NK-92 treated with Interleukin-12 subunit alpha and Interleukin-12 subunit beta, amount 100 ng/mL, for 24 hours (cell line): ENCODE results near the gene PREX1.

Source experiments
- DNase-seq: peaks from one replicate; lab custom pipeline; 2025; lab: John Stamatoyannopoulos, UW

The PREX1 gene

DNA sequence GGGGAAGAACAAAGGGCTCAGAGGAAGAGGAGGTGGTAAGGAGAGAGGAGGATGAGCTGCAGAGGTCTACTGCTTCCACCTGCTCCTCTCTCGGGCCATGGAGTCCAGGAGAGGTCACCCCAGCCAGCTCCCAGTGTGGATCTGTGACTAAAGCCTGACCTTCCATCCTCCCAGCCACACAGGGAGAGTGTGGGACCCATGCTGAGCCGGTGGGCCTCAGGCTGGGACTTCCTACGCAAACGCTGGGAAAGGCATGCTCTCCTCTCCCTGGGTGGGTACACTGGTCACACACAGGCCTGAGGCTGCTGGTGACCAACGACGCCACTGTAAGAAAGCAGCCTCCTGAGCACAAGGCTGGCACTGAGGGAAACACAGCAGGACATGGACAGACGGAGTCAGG lies 111.3 kb downstream of the PREX1 start:
- DNase-seq: no peak

DNA sequence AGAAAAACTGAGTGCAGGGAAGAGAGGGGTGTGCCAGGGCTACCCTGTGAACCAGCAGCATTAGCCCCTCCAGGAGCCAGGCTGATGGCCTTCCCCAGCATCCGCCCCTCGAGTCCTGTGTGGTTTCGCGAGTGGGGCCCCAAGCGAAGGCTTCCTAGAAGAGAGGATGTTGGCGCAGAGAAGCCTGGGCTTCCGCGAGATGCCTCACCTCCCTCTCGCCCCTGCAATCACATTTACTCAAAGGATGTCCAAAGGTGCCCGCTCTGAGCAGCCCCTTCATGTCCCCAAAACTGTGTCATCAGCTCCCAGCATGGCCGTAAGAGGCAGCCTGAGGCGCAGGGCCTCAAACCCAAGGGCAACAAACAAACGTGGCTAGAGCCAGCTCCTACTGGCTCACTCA lies 111.7 kb downstream of the PREX1 start:
- DNase-seq: peak; percentile 84

DNA sequence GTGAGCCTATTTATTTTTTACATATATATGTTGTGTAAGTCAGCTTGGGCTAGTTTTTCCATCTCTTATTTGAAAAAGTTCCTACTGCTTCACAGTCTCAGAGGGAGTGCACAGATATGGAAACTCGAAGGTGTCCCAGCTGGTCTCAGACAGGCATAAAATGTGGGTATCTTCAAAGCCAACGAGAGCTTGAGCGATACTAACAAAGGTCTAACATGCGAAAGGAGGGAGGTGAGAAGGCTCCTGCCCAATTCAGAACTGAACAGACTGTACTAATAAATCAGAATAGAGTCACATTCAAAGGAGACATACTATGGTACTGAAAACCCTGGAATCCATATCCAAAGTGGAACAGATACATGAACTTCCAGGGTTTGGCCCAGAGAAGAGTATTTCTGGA lies 113.0 kb downstream of the PREX1 start:
- DNase-seq: no peak

DNA sequence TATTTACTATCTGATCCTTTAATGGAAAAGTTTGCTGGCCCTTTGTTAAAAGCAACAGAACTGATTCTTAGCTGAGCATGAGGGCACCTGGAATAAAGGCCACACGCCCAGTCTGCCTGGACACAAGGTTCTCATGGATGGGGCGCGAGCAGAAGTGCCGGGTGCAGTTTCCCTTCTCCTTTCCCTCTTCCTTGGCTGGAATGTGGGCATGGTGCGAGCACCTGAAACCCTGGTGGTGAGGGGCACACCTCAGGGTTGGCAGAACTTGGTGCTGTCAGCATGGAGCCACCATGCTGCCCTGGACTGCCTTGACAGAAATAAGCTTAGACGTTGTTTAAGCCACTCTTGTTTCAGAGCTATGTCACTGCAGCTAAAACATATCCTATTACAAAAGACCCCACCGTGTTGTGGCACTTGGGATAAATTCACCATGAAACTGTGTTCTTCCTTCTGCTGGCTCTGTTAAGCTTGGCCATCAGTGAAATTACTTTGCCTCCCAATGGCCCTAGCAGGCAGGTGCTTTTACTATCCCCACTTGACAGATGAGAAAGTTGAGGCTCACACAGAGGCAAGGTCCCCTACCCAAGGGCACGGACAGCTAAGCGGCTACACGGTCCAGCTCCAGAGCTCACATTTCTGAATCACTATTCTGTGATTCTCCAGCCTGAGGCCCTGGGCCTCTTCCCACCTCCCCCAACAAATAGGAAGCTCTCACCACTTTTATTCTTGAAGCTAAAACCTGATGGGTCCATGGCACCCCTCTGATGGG lies 115.9 kb downstream of the PREX1 start:
- no peak for DNase-seq

DNA sequence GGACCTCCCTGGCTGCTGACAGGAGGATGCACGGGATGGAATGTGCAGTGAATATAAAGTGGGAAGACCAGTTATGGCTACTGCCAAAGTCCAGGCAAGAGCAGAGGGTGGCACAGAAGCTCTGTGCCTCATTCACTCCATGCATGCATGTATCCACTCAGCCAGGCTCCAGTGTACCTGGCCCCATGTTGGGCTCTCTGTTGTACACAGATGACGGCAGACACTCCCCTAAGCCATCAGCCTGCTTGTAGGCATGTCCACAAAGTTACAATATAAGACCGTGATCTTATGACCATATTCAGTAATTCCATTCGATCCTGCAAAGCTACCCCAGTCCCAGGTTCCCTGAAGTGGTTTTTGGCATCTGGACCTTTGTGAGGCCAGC lies 116.8 kb downstream of the PREX1 start:
- DNase-seq: no peak

DNA sequence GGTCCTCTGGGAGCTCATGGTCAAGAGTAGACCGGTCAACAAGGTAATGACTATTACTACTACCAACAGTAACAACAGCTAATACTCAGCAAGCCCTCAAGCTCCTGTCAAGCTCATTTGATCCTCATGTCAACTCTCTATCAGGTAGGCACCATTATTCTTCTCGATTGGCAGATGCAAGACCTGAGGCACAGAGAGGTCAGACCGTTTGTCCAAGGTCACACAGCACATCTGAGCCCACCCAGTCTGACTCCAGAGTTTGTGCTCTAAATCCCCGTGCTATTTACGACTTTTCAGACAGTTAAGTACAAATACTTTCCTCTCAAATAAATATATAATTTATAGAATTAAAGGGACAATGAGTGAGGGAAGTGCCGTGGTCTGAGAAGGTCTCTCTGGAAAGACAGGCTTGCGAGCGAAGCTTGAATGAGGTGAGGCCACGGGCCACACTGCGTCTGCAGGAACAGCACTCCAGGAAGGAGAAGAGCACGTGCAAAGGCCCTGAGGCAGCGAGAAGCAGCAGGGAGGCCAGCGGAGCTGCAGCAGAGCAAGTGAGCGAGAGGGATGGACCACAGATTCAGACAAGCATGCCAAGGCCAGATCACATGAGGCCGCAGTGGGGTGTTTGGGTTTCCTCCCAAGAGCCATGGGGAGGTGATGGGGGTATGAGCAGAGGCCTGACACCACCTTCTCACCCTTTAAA lies 117.3 kb downstream of the PREX1 start:
- DNase-seq: no peak

DNA sequence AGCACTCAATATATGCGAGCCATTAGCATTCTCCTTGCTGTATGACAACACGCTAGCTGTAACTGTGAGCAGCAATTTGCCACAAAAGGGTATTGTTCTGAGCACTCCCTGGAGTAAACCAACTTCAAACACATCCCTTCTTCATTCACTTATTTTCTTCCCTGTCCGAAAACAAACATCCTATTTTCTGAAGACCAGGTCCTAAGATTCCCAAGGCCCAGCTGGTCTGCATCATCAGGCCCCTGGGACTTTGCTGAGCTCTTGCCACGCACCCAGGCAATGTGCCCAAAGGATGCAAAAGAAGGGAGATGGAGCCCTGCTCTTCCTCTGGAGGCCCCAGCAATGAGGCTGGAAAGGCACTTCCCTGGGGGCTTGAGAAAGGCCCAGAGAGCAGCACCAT lies 118.1 kb downstream of the PREX1 start:
- no peak for DNase-seq

DNA sequence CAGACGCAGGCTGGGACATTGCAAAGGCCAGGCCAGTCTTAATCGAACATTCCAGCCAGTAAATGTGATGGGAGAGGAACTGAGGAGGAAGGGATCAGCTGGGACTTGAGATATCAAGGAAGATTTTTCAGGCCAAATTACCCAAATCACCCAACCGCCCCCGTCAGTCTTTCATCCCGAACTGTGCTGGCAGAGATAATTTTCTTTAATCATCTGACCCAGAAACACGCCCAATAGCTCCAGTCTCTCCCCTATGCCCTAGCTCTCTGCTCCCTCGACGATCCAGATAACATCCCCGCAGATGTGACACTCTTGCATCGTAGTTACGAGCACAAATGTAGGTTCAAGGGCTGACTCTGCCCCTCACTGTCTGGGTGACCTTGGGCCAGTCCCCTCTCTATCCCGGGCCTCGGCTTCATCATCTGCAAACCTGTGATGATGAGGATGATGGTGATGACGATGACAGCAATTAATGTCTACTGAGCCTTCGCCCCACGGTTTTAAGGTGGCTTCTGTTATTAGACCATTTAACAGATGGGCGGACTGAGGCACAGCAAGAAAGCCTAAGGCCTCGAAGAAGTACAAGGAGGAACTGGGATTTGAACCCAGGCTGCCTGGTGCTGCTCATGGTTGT lies 118.6 kb downstream of the PREX1 start:
- DNase-seq: no peak

DNA sequence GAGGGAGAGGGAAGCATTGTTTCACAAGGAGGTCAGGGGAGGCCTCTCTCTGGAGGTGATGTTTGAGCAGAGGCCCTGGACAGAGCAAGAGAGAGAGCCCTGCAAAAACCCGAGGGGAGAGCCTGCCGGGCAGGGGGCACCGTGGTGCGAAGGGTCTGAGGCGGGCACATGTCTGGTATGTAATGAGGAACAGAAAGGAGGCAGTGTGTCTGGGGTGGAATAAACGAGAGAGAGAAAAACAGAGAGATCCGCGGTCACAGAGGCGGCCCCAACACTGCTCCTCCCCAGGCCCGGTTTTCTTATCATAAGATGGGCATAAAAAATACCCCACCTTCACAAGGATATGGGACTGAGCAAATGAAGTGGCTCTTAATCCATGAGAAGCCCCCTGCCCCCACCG lies 119.2 kb downstream of the PREX1 start:
- DNase-seq: no peak

DNA sequence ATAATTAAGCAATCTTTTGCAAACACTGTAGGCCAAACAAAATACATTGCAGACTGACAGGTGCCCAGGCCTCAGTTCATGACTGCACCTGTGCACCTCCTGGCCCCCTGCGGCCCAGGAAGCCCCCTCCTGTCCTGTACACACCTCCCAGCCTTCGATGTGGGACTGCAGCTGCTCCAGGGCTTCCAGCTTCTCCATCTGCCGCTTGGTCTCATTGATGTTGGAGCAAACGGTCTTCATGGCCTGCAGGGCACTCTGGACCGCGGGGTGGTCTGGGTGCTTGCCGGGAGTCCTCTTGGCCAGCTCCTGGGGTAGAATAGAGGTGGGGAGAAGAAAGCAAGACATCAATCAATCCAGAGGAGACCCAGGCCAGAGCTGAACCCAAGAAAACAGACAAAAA lies 119.7 kb downstream of the PREX1 start:
- DNase-seq: no peak

DNA sequence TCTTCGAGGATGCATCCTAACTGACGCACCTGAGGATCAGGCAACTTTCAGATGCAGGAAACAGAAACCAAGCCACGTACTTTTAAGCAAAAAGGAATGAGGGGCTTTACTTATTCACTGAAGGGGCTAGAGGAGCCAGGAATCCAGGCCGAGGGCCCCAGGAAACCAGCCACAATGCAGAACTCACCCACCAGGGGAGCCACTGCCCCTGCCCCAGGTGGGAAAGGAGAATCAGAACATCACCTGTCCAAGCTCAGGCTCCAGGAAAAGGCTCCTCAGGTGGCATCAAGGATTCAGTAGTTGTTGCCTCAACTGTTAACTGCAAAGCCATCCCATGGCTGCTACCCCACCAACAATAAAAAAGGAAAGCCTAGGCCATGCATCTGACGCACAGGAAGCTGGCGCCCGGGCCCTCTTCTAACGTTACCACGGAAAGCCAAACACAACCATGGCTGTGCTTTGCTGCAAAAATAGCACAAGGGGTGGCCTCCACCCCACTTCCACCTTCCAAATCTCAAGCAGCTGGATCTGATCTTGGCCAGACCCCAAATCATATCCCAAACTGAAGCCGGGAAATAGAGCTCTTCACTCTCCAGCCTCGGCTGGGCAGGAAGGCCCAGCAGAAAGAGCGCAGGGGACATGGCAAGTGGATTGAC lies 121.0 kb downstream of the PREX1 start:
- DNase-seq: no peak

DNA sequence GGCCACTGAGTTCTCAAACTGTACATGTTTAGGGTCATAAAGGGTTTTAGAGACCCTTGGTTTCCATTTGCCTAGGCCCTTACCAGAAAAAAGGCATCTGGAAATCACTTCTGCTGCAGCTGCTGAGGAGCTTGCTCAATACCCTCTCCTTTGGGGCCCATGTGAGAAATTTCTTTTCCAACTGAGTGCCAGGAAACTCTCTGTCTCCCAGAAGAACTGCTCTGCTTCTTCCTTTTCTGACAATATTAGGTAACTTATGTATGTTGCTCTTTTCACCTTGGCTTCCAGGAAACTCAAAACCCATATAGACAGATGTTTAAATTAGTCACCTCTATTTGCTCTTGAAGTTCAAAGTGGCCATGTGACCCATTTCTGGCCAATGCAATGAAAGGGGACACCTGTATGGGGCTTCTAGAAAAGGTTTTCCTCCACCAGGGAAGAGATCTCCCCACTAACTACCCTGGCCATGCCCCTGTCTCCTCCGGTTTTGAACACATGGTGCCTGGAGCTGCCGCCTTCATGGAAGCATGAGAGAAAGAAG lies 121.6 kb downstream of the PREX1 start:
- no peak for DNase-seq

DNA sequence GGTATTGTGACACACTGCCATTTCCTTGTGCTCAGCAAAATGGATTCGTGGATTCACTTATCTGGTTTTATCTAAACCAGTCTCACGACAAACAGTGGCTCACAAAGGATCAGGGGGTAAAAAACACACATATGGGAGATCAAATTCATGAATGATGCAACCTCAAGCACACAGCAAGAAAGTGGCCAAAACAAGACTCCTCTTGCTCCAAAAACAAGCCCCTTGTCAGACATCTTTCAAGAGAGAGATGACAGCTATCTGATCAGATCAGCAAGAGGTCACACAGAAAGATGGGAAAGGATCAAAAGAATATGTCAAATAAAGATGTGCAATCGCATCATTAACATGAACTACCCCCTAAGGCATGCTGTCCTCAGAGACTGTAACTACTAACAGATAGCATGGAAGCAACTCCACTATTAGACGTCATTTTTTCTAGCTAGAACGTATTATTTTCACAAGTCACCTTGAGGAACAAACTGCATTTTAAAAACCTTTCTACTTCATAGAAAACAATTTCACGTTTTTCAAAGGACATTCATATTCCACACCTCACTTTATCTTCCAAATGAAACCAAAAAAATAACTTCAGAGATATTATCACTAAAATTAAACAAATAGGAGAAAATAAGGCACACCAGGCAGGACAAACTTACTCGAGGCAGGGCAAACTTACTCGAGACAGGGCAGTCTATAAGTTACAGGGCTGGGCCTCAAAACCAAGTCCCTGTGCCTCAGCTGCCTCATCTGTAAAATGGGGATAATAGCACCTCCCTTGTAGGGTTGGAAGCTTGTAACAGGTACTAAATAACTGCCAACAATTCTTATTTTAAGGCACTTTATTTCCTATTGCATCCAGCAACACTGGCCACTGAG lies 122.3 kb downstream of the PREX1 start:
- DNase-seq: no peak

DNA sequence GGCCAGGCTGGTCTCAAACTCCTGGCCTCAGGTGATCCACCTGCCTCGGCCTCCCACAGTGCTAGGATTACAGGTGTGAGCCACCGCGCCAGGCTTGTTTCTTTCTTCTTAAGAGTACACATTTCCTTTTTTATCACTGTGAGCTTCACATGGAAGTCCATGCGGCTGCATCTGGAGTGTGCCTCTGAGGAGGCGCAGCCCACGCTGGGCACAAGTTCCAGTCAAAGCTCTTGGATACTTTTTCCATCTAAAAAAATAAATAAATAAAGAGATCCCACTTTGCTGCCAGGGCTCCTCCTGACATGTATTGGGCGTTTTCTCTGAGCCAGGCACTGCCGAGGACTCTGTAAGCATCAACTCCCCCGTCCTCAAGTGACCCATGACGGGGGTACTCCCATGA lies 123.0 kb downstream of the PREX1 start:
- no peak for DNase-seq

DNA sequence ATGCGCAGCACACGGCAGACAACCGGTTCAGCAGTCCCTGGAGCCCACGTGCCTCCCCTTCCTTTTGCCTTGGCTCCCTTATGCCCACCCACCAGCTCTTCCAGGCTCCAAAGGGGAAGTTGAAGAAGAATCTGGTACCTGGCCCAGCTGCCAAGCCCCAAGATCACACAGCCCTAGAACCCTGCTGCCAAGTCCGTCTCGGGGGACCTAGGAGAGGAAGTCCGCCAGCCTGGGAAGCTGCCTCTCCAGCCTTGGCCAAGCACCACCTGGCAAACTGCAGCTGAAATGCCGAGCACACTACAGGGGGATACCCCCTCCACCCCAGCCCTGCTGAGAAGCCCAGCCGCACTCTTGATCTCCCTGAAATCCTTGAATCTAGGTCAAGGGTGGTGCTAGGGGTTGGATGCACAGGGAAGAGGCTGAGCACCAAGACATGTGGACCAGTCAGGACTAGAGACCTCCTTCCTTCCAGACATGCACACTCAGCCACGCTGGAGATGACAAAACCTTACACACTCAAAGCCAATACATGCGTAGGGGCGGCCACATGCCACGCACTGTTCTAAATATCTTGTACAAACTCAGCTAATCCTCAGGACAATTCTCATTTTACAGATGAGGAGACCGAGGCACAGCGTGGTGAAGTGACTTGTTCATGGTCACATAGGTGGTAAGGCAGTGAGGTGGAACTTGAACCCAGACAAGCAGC lies 124.1 kb downstream of the PREX1 start:
- DNase-seq: no peak

DNA sequence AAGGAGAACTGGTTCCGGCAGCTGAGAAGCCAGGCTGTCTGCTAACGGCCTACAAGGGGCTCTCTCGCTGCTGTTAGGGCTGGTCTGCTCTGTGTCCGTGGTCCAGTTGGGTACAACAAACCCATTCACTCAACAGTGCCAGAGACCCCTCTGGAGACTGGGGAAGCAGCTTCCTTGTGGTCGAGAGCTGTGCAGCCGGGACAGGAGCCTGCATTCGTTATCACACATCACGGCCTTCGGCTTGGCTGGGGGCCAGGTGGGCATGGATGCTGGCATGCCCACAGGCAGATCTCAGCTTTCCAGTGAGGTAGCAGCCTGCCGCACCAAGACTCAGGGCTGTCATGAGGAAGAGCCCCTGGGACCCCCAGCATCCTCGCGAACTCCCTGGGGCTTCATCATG lies 124.7 kb downstream of the PREX1 start:
- no peak for DNase-seq

DNA sequence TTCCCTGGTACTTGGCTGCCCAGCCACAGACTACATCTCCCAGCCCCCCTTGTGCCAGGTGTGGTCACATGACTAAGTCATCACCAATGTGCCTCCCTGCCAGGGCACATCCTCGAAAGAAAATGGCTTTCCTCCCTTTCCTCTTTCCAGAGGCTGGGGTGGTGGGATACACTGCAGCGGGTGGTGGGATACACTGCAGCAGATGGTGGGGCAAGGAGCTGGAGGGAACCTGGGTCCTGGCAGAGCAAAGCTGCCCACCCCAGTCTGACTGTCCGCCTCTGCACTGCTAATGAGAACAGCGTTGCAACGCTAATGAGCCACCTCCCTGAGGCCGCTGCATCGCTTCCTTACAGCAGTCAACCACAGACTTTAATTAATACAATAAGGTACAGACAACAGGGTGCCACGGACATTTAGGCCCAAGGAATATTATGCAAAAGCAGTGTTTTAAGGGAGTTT lies 125.3 kb downstream of the PREX1 start:
- DNase-seq: no peak

DNA sequence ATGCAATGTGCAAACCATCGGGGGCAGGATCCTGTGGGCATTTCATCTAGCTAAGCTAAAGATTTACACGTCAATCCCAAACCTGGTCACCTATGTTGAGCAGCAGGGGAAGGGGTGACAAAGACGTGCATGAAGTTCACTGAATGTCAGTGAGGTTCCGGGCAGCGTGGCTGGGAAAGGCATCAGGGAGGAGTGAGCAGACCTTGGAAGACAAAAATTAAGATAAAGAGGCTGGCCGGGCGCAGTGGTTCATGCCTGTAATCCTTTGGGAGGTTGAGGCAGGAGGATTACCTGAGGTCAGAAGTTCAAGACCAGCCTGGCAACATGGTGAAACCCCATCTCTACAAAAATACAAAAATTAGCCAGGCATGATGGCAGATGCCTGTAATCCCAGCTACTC lies 126.1 kb downstream of the PREX1 start:
- DNase-seq: no peak

DNA sequence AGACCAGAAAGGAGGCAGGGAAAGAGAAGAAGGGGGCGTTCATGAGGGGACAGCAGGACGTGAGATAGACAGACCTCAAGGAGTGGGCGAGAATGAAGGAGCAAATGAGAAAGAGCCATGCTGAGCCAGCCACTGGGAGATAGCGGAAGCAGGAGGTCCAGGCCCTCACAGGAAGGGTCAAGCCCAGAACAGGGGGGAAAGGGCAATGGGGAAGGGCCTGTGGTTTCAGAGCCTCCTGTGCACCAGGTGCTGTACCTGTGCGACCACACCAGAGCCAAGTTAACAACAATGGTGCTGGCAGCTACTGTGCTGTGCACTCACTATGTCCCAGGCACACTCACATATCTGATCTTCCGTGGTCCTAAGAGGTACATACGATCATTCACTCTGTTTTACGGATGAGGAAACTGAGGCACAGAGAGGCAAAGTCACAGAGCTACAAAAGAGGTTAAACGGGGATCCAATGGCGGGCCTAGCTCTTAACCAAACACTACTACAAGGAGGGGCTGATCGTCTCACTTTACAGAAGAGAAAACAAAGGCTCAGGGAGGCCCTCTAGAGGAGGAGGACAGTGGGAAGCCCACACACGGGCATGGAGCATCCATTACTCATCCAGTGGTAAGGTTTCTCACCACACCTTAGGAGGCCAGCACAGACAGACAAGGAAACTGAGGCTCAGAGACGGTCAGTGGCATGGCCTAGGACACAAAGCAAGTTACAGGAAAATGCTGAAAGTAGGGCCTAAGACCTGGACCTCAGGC lies 129.1 kb downstream of the PREX1 start:
- no peak for DNase-seq
